ENCODE results near the gene NUCKS1.

- TF ChIP-seq ZNF274 (IDR thresholded peaks at IDR 0.05; ENCODE audit: low read depth, low read length) (no peak), YY1 (IDR thresholded peaks at IDR 0.05; ENCODE audit: insufficient read depth, insufficient read length) (no peak), SUZ12 (IDR thresholded peaks at IDR 0.05; ENCODE audit: extremely low read depth, insufficient read depth, insufficient read length) (no peak)
Observed at GRCh38 chr1:205739348-205740160, 10.4 kb downstream of the NUCKS1 start.
